KMS-11 (cell line): ENCODE results near the gene TCF12.

Experiments
- H2AFZ ChIP-seq: fragments of 200-600 bp; sonication (generic); 2 replicates; pipeline ENCODE4 v1.6.1; 2016; ENCODE audit warnings: antibody characterized with exemption, mixed run types, low read depth
- H3K27ac ChIP-seq: fragments of 200-600 bp; sonication (generic); 2 replicates; pipeline ENCODE4 v1.6.1; 2016; ENCODE audit warnings: mild to moderate bottlenecking, mixed run types
- H3K27me3 ChIP-seq: fragments of 200-600 bp; sonication (generic); 2 replicates; pipeline ENCODE4 v1.6.1; 2017; ENCODE audit warnings: mild to moderate bottlenecking, low read depth, mixed run types, moderate library complexity; ENCODE audit not compliant: insufficient read depth
- H3K36me3 ChIP-seq: fragments of 200-600 bp; sonication (generic); 2 replicates; pipeline ENCODE4 v1.6.1; 2017; ENCODE audit warnings: mild to moderate bottlenecking, mixed run types; ENCODE audit not compliant: insufficient read depth
- H3K4me1 ChIP-seq: fragments of 200-600 bp; sonication (generic); 2 replicates; pipeline ENCODE4 v1.6.1; 2016; ENCODE audit warnings: mild to moderate bottlenecking, low read depth, mixed run types; ENCODE audit not compliant: poor library complexity, severe bottlenecking
- H3K4me2 ChIP-seq: fragments of 200-600 bp; sonication (generic); 2 replicates; pipeline ENCODE4 v1.7.0; 2016; ENCODE audit warnings: mild to moderate bottlenecking, mixed run types
- H3K4me3 ChIP-seq: fragments of 200-600 bp; sonication (generic); IDR thresholded peaks from 2 replicates; pipeline ENCODE4 v1.6.1; 2017; ENCODE audit warnings: low read depth, low read length, mixed read lengths; ENCODE audit not compliant: insufficient read depth
- H3K79me2 ChIP-seq: fragments of 200-600 bp; sonication (generic); 2 replicates; pipeline ENCODE4 v1.6.1; 2016; ENCODE audit warnings: low read depth, mixed run types; ENCODE audit not compliant: insufficient read depth
- H3K9ac ChIP-seq: fragments of 200-600 bp; sonication (generic); 2 replicates; pipeline ENCODE4 v1.6.1; 2016; ENCODE audit warnings: mild to moderate bottlenecking, mixed run types
- H4K20me1 ChIP-seq: fragments of 200-600 bp; sonication (generic); 2 replicates; pipeline ENCODE4 v1.6.1; 2016; ENCODE audit warnings: mild to moderate bottlenecking, mixed run types; ENCODE audit not compliant: insufficient read depth
- TF ChIP-seq, protein P1 (sequence below): fragments of 200-600 bp; sonication (generic); conservative IDR thresholded peaks from 2 replicates; pipeline ENCODE4 v1.6.1; 2017; ENCODE audit warnings: low read depth, mild to moderate bottlenecking, antibody characterized with exemption, low read length, moderate library complexity, mixed read lengths

TCF12 gene

DNA sequence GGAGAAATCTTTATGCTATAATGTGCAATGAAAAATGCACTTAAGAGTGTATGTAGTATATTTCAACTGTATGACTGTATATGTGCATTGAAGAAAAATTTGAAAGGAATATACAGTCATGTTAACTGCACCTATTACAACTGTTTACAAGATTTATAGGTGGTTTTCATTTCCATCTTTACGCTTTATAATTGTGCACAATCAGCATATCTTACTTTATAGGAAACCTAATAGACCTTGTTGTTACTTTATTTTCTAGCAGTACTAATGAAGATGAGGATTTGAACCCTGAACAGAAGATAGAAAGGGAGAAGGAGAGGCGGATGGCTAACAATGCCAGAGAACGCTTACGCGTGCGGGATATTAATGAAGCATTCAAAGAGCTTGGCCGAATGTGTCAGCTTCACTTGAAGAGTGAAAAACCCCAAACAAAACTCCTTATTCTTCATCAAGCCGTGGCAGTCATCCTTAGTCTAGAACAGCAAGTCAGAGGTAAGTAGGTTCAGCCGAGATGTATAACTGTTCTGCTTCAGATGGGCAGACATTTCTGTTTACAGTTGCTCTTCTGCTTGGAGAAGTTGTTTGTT, 354.4 kb downstream of the TCF12 start:
- Histone ChIP-seq H3K36me3 (no peaks in the 10 kb centered on the region), H3K4me2 (no peak overlapping the region), H3K4me3 (no peak overlapping the region), H3K9ac (no peak overlapping the region), H2AFZ (no peak overlapping the region), H3K79me2 (no peaks in the 10 kb centered on the region), H3K27me3 (no peaks in the 10 kb centered on the region), H4K20me1 (no peaks in the 10 kb centered on the region), H3K4me1 (no peaks in the 10 kb centered on the region), H3K27ac (no peak overlapping the region)
- TF ChIP-seq, protein P1, sequence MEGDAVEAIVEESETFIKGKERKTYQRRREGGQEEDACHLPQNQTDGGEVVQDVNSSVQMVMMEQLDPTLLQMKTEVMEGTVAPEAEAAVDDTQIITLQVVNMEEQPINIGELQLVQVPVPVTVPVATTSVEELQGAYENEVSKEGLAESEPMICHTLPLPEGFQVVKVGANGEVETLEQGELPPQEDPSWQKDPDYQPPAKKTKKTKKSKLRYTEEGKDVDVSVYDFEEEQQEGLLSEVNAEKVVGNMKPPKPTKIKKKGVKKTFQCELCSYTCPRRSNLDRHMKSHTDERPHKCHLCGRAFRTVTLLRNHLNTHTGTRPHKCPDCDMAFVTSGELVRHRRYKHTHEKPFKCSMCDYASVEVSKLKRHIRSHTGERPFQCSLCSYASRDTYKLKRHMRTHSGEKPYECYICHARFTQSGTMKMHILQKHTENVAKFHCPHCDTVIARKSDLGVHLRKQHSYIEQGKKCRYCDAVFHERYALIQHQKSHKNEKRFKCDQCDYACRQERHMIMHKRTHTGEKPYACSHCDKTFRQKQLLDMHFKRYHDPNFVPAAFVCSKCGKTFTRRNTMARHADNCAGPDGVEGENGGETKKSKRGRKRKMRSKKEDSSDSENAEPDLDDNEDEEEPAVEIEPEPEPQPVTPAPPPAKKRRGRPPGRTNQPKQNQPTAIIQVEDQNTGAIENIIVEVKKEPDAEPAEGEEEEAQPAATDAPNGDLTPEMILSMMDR: no peak

DNA sequence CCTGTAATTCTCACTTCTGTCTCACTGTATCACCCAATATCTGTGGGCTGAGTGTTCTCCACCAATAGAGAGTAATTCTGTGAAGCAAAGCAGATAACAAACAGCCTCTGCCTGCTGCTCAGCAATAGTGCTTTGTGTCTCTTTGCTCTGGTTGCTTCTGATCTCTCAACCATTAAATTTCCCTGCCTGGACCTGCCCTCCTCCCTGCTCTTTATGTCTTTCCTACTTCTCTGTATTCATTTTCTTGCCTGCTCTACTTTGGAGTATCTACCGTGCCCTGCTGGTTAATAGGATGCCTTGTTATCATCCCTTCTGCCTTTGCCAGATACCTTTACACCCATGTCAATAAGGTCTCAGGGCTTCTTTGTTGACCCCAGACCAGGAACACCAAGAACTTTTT, 355.0 kb downstream of the TCF12 start:
- Histone ChIP-seq H3K36me3 (no peaks in the 10 kb centered on the region), H2AFZ (no peak overlapping the region), H3K27me3 (no peaks in the 10 kb centered on the region), H4K20me1 (no peaks in the 10 kb centered on the region), H3K27ac (no peak overlapping the region), H3K4me1 (no peaks in the 10 kb centered on the region), H3K9ac (no peak overlapping the region), H3K4me2 (no peak overlapping the region), H3K79me2 (no peaks in the 10 kb centered on the region), H3K4me3 (no peak overlapping the region)
- TF ChIP-seq, protein P1: no peak

DNA sequence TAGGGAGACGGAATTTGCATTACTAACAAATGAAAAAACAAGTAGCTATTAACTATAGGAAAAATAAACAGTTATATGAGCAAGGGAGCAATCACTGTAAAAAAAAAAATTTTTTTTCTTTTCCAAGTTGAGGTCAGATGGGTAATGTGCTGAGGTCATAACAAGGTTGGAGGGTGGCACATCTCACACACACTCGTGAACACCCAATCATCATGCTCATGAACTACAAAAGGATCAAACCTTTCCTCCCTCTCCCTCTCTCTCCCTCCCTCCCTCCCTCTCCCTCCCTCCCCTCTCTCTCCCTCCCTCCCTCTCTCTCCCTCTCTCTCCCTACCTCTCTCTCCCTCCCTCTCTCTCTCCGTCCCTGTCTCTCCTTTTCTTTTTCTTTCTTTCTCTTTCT, 360.0 kb downstream of the TCF12 start:
- Histone ChIP-seq H4K20me1 (no peaks in the 10 kb centered on the region), H3K27me3 (no peaks in the 10 kb centered on the region), H3K79me2 (no peaks in the 10 kb centered on the region), H3K4me1 (no peaks in the 10 kb centered on the region), H2AFZ (no peak overlapping the region), H3K4me2 (no peak overlapping the region), H3K4me3 (no peak overlapping the region), H3K9ac (no peak overlapping the region), H3K27ac (no peak overlapping the region), H3K36me3 (no peaks in the 10 kb centered on the region)
- TF ChIP-seq, protein P1: no peak

DNA sequence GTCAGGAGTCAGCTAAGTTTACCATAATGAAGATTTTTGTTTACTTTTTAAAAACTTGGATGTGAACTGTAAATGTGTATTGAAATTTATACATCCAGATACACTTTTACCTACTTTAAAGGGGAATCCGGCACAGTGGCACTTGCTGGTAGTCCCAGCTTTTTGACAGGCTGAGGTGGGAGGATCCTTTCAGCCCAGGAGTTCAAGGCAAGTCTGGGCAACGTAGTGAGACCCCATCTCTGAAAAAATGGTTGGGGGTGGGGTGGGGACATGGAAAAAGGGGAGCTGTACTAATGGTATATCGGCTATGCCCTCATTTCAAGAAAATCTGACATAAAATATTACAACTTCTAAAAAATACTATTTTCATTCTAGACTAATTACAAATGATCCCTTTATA, 362.0 kb downstream of the TCF12 start:
- Histone ChIP-seq H3K36me3 (no peaks in the 10 kb centered on the region), H4K20me1 (no peaks in the 10 kb centered on the region), H3K79me2 (no peaks in the 10 kb centered on the region), H3K9ac (no peak overlapping the region), H3K4me3 (no peak overlapping the region), H3K4me2 (no peak overlapping the region), H2AFZ (no peak overlapping the region), H3K27ac (no peak overlapping the region), H3K4me1 (no peaks in the 10 kb centered on the region), H3K27me3 (no peaks in the 10 kb centered on the region)
- TF ChIP-seq, protein P1: no peak
